Endometrial microvascular endothelial cells (primary cell): ENCODE results near the gene PKP2. TPM values are rescaled to one million over a fixed set of nuclear protein-coding genes. Genes with fewer than 3 reads are reported as not detected.
"Not testable (repeated sequence)": the region's sequence is repeated elsewhere in the genome, so short reads cannot be mapped to it uniquely, and the experiment has no call there.

Source experiments
- in situ Hi-C: cut with HindIII; loops from 2 replicates; pipeline ENCODE4 v1.10.0; 2017; ENCODE audit warnings: low sequenced_read_pairs, low pct_unique_long_range_greater_than_20kb; ENCODE audit errors: inconsistent ontology term
- total RNA-seq: library from RNA; depleted of rRNA; stranded (reverse); fragments of >200 nt; gene quantifications from one replicate; pipeline ENCODE4 v1.2.3, GENCODE V29; 2015; ENCODE audit errors: inconsistent ontology term

Gene PKP2
- total RNA-seq, 1 donor from 2014 or later = 1.6 TPM

GRCh38 chr12:32897687-32898573, 1.4 kb upstream of the PKP2 start:
- in situ Hi-C loops = no loop called here

- in situ Hi-C loops = no loop called here
Measured at GRCh38 chr12:32897281-32897610, 669 bp upstream of the PKP2 start.

DNA sequence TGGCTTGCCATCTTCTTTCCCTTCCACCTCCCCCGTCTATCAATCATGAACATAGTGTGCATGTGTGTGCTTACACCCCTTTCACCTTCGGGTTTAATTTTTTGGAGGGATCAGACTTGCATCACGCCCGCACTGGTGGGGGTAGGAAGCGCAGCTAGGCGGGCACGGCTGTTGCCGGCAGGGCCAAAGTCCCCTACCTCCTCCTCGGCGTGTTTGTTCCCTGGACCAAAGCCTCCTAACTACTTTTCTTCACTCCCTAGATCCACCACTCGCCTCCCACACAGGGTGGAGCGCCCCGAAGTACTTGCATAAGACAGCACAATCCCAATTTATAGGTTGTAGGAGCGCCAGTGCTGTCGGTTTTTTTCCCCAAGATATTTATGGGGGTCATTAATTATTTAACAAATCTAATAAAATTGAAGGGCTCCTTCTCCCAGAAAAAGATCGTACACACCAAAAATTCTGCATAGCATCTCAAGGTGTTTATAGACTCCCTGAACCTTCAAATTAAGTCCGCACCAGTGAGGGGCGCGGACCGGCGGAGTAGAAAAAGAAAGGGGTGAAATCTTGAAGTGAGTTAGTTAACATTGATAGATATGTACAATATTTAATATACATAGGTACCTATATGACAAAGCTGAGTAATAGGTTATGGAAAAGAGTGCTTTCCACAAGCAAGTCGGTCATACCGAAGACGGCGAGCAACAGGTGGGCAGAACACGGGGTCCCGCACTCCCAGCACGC, 717 bp downstream of the PKP2 start:
- in situ Hi-C loops = no loop called here

DNA sequence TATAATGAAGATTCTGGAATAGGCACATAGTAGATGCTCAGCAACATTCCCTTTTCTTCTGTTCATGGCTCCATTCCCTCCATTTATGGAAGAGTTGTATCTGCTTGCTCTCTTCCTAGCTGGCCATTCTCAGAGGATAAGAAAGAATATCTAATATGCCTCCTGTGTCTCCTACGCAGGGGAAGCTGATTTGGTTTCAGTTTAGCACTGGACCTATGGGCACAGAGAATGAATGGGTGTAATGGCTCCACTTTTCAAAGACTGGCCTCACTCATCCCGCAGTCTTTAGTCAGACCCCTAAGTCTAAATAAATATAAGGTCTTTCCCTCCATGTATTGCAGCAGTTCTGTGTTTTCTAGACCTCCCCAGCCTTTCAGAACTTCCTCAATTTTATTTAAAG, 2.0 kb downstream of the PKP2 start:
- in situ Hi-C loops = no loop called here

DNA sequence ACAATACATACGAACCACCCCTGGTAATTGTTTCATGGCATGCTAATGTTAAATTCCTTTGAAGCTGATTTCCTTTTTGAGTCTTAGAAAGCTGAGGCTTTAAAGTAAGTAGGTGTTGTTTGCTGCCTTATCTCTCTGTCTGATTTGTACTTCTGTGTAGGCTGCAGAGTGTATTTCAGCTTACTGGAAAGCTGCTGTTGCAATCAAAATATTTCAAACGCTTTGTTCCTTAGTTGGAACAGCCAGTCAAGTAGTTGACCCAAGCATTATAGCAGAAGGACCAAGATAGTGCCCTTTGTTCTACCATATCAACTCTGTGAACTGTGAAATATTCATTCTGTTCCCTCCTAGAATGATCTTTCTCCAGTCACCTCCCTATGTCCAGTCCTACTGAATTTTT, 3.1 kb downstream of the PKP2 start:
- in situ Hi-C loops = no loop called here

DNA sequence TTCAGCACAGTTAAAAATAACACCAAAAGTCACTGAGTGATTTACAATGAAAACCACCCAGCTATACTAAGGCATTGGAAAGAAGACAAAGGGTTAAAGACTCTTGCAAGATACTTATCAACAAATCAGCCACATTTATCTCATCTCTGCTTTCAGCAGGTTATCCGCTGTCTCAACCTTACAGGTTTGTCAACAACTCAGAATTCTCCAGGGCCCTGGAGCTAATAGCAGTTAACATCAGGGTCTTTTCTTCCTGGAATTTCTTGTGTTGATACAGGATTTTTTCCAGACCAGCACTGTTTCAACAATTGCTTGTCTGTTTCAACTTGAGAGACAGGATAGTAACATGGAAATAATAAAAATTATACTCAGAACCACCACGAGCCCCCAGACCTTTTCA, 3.5 kb downstream of the PKP2 start:
- in situ Hi-C loops = no loop called here

GRCh38 chr12:32892369-32892768, 4.2 kb downstream of the PKP2 start:
- in situ Hi-C loops = not testable (repeated sequence)

DNA sequence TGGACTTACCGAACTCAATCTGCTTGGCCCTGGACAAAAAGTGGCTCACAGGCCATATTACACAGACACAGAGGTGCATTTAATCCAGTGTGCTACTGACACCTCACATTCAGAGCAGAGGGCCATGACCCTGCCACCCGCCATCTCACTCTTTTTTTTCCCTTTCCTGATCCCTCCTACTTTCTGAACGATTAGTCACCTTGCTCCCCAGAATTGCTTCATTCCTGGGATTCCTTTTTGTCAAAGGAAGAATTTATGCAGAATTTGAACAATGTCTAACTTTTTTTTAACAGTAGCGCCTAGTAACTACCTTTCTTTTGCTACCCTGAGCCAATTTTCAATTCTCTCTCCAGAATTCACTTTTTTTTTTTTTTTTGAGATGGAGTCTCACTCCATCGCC, 4.6 kb downstream of the PKP2 start:
- in situ Hi-C loops = no loop called here

DNA sequence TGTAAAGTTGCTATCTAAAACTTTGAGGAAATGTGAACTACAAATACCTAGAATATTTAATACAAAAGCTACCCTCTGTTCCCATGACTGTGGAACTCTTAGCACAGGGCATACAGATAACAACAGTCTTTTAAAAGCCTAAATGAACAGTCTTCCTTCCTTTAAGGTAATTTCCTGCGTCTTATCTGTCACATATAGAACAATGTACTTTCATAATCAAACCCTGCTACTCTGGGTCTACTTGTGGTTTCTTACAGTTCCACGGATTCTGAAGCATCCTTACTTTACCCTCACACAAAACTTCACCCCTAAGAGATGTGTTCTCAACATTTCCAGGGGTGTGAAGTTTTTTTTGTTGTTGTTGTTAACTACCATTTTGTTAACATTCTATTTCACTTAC, 5.1 kb downstream of the PKP2 start:
- in situ Hi-C loops = no loop called here

DNA sequence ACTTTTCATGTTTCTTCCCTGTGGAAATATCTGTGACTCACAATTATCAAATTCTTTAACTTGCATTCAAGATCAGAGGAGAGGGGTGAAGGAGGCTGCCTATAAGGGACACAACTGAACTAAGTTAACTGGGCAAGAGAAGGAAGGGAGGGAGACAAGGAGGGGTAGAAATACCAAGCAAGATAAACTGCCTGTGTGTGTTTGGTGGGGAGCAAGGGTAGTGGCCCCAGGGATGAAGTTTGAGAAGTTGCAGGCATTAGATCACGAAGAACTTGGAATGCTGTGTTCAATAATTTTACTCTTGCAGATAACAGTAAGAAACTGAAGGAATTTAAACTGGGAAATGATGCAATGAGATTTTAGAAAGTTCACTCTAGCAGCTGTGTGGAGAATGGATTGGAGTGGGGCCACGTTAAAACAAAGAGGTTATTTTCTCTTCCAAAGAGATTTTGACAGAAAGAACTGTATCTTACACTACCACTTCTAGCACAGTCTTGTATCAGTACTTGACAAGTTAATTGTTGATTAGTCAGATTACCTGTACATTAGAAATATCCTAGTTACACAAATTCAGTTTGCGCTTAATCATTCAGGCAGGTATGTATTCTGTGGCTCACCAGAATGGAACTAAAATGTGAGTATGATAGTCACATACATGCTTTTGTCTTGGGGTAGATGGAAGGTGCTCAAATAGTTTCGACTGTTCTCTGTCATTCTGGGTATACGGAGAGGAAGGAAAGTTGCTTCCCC, 7.4 kb downstream of the PKP2 start:
- in situ Hi-C loops = no loop called here

- in situ Hi-C loops = no loop called here
Measured at GRCh38 chr12:32887058-32887457, 9.5 kb downstream of the PKP2 start.

DNA sequence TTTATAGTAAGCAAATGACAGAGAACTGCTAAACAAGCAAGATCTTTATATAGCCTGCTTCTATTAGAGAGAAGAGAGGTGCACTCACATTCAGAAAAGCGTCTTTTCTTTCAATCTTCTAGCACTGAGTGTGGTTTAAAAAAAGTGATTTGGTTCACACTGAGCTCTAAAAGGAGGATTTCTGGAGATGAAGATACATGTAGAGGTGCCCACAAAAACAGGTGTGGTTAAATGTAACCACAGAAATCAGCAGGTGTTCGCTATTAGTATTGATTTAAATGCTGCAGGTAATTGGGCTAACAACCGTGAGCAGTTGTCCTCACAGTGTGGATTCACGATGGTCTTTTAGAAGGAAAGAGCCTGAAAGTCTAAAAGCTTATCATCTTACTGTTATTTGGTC, 10.7 kb downstream of the PKP2 start:
- in situ Hi-C loops = no loop called here

- in situ Hi-C loops = no loop called here
Measured at GRCh38 chr12:32884962-32885361, 11.6 kb downstream of the PKP2 start.

GRCh38 chr12:32881702-32882101, 14.9 kb downstream of the PKP2 start:
- in situ Hi-C loops = no loop called here

- in situ Hi-C loops = no loop called here
Measured at GRCh38 chr12:32881107-32881506, 15.5 kb downstream of the PKP2 start.

- in situ Hi-C loops = not testable (repeated sequence)
Measured at GRCh38 chr12:32879066-32879465, 17.5 kb downstream of the PKP2 start.

DNA sequence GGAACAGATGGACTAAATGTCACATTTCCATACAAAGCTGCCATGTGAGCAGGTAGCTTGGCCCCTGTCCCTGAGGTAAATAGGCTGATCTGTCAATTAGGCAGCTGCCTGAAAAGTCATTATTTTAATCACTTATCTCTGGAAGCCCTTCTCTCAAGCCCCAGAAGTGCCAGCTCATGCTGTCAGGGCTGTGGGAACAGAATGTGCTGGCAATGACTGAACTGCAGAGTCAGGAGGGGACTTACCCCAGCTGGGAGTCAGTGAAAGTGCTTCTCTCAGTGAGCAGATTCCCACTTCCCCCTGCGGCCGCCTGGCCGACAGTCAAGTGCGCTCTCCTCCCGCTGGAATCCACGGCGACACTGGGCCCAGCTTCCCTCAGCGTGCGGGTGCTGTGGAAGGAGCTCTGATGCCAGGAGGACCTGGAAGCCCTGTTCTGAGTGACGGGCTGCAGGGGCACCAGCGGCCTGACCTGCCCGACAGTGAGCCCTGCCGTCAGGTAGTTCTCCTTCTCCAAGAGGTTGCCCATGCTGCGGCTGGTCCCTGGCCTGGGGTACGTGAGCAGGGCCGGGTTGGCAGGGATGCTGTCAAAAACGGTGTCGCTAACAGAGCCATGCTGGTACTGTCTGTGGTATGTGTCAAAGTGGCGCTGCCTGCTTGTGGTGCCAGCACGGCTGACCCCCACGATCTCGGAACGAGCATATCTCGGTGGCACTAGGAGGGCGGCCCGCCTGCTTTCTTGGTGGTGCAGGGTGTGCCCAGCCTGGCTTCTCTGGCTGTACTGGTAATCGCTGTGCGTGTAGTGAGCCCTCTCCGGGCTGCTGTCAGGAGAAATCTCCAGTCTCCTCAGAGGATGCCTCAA, 18.7 kb downstream of the PKP2 start:
- in situ Hi-C loops = no loop called here

- in situ Hi-C loops = no loop called here
Measured at GRCh38 chr12:32876004-32876403, 20.6 kb downstream of the PKP2 start.

- in situ Hi-C loops = no loop called here
Measured at GRCh38 chr12:32874975-32875374, 21.6 kb downstream of the PKP2 start.
